ENCODE measurements around the gene ELFN1.

DNA sequence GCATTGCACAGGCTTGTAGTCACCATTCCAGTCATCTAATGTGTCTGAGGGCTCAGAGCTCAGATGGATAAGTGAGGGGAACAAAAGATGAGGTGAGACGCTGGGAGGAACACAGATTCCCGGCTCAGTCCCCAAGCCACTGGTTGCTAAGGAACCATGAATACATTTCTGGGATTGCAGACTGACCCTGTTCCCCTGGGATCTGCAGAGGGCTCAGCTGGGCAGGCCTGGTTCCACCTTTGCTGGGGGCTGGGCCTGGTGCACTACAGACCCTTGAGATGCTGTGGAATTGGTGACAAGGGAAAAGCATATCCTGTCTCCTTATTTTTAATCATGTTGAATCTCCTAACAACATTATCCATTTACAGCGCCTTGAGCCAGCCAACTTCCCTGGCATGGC lies 19.2 kb downstream of the ELFN1 start:
- TF ChIP-seq TAF1 (IDR thresholded peaks at IDR 0.05; ENCODE audit: borderline replicate concordance, insufficient read depth, low read length) (no peak), POLR2AphosphoS5 (IDR thresholded peaks at IDR 0.05; ENCODE audit: low read depth, low read length) (no peak), SIN3A (IDR thresholded peaks at IDR 0.05; ENCODE audit: borderline replicate concordance, insufficient read depth, low read length) (no peak)
- TF ChIP-seq, protein P1, sequence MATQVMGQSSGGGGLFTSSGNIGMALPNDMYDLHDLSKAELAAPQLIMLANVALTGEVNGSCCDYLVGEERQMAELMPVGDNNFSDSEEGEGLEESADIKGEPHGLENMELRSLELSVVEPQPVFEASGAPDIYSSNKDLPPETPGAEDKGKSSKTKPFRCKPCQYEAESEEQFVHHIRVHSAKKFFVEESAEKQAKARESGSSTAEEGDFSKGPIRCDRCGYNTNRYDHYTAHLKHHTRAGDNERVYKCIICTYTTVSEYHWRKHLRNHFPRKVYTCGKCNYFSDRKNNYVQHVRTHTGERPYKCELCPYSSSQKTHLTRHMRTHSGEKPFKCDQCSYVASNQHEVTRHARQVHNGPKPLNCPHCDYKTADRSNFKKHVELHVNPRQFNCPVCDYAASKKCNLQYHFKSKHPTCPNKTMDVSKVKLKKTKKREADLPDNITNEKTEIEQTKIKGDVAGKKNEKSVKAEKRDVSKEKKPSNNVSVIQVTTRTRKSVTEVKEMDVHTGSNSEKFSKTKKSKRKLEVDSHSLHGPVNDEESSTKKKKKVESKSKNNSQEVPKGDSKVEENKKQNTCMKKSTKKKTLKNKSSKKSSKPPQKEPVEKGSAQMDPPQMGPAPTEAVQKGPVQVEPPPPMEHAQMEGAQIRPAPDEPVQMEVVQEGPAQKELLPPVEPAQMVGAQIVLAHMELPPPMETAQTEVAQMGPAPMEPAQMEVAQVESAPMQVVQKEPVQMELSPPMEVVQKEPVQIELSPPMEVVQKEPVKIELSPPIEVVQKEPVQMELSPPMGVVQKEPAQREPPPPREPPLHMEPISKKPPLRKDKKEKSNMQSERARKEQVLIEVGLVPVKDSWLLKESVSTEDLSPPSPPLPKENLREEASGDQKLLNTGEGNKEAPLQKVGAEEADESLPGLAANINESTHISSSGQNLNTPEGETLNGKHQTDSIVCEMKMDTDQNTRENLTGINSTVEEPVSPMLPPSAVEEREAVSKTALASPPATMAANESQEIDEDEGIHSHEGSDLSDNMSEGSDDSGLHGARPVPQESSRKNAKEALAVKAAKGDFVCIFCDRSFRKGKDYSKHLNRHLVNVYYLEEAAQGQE (IDR thresholded peaks at IDR 0.05; ENCODE audit: insufficient read depth in 1 of 2, low read depth in 2 of 2, low read length in 2 of 2) = no peak
